Measurements from ENCODE around the gene MEF2C.

DNA sequence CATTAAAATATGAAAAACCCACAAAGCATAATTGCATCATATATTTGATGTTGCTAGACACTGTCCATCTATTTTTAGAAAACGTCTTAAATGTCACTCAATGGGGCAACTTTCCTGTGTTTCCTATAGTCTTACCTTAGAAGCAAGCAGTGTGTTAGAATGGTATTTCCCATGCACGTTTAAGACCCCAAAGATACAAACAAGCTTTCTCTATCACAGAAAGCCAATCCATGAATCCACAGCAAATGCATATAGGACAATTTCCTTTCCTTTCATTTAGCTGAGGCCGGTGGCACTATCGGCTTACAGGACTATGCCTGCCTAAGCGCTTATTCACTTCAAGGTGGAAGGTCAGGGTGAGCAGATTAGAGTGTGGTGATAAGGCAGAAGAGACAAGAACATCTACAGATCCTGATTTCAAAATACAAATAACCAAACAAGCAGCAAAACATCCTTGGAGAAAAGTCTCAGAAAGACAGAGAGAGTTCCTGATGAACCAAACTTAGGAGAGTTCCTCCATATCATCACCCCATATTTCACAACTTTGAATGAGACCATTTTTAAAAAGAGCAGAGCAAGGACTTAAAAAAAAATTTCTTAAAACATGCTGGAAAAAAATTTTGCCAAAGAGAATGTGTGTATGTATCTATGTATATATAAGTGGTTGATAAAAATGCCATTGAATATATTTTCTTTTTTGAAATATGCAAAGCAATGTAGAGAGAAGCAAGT lies 57.2 kb downstream of the MEF2C start:
- TF ChIP-seq POLR2AphosphoS5 (IDR thresholded peaks at IDR 0.05; ENCODE audit: borderline replicate concordance, low read depth, low read length) (no peak), EZH2 (IDR thresholded peaks at IDR 0.05) (no peak)
